PC-9 (cell line): ENCODE data around the gene TNFRSF4.

ENCODE experiments used
- EZH2 ChIP-seq: fragments of 200-600 bp; sonication (generic); IDR thresholded peaks from 2 replicates; pipeline ENCODE4 v1.8.0; 2017; ENCODE audit warnings: antibody characterized with exemption, low read depth
- TF ChIP-seq, protein P1 (sequence below): fragments of 200-600 bp; sonication (generic); conservative IDR thresholded peaks from 2 replicates; pipeline ENCODE4 v1.6.1; 2017; ENCODE audit warnings: mixed run types, antibody characterized with exemption, mild to moderate bottlenecking, moderate library complexity

DNA sequence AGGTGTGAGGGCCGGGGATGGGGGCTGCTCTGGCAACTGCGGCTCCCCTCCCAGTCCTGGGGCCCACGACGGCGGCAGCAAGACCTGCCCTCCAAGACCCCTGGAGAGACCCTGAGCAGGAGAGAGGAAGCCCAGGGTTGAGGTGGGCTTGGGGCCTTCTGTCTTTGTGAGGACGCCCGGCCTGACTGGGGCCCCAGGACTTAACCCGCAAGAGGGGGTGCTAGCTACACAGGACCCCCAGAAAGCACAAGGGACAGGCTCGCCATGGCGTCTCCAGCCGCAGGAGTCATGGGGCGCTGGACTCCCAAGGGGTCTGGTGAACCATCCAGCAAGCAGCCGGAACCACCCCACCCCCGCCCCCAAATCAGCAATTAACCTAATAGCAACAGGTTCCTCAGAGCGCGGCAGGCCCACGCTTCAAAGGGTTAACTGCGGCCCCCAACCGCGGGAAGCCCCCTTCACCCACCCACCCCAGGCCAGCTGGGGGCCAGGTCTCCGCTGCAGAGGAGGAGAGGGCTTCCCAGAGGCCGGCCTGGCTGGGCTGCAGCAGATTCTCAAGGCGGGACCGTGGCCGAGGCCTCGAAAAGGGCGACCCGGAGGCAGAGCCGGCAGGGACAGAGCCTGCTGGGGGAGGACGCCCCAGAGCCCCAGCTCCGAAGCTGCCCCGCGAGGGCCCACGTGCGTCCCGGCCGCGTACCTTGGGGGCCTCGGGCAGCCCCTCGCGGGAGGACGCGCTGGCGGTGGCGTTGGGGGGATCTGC, 32.0 kb upstream of the TNFRSF4 start:
- TF ChIP-seq, protein P1, sequence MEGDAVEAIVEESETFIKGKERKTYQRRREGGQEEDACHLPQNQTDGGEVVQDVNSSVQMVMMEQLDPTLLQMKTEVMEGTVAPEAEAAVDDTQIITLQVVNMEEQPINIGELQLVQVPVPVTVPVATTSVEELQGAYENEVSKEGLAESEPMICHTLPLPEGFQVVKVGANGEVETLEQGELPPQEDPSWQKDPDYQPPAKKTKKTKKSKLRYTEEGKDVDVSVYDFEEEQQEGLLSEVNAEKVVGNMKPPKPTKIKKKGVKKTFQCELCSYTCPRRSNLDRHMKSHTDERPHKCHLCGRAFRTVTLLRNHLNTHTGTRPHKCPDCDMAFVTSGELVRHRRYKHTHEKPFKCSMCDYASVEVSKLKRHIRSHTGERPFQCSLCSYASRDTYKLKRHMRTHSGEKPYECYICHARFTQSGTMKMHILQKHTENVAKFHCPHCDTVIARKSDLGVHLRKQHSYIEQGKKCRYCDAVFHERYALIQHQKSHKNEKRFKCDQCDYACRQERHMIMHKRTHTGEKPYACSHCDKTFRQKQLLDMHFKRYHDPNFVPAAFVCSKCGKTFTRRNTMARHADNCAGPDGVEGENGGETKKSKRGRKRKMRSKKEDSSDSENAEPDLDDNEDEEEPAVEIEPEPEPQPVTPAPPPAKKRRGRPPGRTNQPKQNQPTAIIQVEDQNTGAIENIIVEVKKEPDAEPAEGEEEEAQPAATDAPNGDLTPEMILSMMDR: no peak
- TF ChIP-seq EZH2: no peak
